Measurements from ENCODE around the gene MARVELD1. TPM values are rescaled to one million over a fixed set of nuclear protein-coding genes. Genes with fewer than 3 reads are reported as not detected.

The MARVELD1 gene
- polyA plus RNA-seq, 3 donors: 36.8 to 52.5 (median 47.4) TPM

DNA sequence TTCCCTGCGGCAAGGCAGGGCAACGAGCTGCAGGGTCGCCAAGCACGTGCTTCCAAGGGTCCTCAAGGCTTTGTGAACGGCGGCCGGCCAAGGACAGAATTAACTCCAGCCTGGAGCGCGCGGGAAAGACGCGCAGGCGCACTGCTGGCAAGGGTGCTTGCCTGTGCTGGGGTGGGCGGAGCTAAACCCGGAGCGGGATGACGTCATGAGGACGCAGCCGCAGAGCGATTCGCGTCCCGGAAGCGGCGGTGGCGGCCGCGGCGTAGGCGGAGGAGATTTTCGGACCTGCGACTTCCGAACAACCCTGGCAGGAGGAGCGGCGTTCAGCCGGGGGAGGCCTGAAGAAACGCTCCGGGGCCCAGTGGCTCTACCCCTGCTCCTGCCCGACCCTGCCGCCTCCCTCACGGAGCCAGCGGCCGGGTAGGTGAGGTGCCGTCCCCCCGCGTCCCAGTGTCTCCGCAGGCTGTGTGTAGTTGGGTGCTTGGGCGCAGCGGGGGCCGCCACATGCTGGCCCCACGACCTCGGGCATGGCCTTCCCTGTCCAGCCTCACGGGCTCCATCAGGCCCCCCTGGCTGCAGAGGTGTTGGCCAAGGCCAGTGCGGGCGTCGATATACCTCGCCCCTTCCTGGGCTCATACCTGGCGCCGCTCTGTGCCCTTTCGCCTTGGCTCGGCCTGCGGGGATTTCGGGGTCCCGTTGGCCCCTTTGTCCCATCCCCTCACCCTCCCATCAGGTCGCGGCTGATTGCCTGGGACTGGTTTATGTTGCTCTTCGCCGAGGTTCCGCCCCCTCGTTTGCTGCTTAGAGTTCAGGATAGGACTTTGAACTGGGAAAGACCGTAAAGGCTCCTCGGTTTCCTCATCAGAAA is 23.6 kb downstream of the MARVELD1 start, which contains the start of gene ZFYVE27:
TSS of gene ZFYVE27 (plus strand) at position 227 of the 868 bp plus-strand sequence. CDS start 1,350 bp downstream, outside the sequence.
- DNase-seq (ENCODE audit: extremely low read depth in 1 of 11, low read depth in 9 of 11, low spot score in 4 of 11): peak; percentile 84 to 97 (median 94)

DNA sequence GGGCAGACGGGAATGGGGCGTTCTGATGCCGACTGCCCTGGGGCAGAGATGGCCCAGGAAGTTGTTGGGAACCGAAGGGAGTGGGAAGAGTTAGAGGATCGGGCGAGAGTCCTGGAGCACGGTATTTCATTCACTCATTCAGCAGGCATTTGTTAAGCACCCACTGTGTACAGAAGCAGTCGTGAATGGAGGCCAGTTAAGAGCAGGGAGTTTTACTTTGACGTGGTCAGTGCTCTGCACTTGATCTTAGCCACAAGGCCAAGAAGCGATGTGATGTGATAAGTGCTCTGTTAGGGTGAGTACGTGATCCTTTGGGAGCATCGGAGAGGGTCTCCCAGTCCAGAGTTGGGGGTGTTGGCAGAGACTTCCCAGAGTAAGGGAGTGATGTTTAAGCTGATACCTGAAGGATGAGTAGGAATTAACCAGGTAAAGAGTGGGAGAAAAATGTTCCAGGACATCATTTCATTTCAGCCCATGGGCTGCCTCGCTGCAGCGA is 24.3 kb downstream of the MARVELD1 start:
- no peak for DNase-seq (ENCODE audit: extremely low read depth in 1 of 11, low read depth in 9 of 11, low spot score in 4 of 11)

DNA sequence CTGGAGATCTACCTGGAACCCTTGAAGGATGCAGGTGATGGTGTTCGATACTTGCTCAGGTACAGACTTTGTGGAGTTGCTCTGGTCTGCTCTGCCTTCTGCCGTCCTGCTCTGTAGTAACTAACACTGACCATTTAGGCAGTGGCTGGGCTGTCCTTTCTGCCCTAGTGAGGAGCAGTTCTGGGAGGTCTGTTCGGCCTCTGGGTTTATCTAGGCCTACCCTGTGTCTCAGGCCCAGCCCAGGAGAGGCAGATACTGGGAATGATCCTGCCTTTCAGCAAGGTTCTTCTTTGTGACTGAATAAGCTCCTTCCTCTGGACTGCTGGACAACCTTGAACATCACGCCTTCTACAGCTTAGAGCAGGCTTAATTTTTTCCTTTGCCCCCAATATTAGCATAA is 25.1 kb downstream of the MARVELD1 start:
- no peak for DNase-seq (ENCODE audit: extremely low read depth in 1 of 11, low read depth in 9 of 11, low spot score in 4 of 11)

DNA sequence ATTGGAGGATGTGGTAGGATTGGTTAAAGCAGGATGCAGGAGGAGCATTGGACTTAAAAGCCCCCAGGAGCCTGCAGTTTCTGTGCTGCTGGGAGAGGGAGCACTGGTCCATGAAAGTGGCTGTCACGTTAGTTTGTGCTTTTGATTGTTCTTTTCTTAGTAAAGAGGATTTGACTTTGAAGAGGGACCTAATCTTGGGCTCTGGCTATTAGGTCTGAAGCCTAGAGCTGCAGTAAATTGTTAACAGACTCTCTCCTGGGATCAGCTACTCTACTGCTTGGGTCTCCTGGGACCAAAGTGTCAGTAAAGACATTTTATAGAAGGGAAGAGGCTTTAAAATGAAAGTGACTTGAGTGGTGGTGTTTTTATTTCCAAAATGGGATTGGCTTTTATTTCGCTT is 27.1 kb downstream of the MARVELD1 start:
- no peak for DNase-seq (ENCODE audit: extremely low read depth in 1 of 11, low read depth in 9 of 11, low spot score in 4 of 11)

DNA sequence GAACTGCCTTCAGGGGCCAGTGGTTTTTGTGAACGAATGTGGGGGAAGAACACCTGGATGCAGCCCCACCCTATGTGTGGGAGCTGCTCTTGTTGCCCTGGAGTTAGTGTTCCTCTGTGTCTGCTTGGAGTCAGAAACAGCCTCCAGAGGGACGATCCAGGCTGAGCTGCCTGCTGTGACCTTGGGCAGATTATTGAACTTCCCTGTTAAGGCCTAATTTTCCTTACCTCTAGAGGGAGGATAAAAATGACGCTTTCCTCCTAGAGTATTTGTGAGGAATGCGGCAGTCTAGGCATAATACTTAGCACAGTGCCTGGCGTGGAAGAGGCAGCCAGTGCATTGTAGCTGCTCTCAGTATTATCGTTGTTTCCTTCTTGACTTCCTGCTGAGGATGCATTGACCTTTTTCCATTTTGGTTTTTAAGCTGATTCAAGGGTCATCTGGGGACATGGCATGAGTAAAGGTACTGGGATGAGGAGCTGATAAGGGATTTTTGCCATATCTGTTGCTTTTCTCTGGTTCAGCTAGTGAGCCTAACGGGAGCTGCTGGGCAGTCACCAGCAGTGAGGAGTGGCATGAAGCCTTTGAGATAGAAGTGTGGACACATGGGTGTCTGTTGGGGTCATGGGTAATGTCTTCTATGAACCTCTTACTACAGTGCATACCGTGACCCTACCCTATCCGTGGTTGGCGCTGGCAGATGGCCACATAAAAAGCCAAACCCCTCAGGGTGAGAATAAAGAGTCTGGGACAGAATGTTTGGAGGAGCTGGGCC is 29.8 kb downstream of the MARVELD1 start:
- DNase-seq (ENCODE audit: extremely low read depth in 1 of 11, low read depth in 9 of 11, low spot score in 4 of 11): no peak

DNA sequence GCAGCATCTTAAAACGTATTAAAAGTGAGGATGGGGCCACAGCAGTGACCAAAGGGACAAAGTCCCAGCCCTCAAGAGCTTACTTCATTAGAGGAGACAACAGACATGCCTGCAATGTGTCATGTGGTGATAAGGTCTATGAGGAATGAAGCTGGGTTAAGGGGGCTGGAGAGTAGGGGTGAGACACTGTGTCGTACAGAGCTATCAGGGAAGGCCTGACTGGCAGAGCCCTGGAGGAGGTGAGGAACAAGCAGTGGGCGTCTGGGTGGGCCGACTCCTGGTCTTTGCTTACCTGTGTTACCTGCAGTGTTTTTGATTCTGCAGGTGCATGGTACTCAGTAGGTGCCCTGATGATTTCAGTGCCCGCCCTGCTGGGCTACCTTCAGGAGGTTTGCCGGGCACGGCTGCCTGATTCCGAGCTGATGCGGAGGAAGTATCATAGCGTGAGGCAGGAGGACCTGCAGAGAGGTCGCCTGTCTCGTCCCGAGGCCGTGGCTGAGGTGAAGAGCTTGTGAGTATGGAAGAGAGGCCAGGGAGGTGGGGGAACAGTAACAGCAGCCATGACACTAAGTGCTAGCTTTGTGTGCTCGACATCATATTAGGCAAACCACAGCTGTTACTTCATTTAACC is 31.0 kb downstream of the MARVELD1 start:
- no peak for DNase-seq (ENCODE audit: extremely low read depth in 1 of 11, low read depth in 9 of 11, low spot score in 4 of 11)

DNA sequence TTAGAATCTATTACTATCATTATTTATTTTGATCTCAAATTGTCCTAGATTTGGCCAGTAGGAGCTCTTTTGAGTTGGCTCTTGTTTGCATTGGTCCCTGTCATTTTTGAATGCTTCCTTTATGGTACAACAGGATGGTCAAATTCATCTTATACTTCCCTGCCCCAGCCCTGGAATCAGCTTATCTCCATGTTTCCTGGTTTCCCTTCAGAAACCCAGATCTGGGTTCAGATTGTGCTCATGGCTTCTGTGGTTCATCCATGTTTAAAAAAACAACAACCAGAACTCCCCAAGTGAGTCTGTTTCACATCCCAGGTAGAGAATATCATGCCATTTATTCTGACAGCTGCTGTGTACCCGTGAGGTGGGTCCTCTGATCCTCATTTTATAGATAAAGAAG is 34.0 kb downstream of the MARVELD1 start:
- no peak for DNase-seq (ENCODE audit: extremely low read depth in 1 of 11, low read depth in 9 of 11, low spot score in 4 of 11)

DNA sequence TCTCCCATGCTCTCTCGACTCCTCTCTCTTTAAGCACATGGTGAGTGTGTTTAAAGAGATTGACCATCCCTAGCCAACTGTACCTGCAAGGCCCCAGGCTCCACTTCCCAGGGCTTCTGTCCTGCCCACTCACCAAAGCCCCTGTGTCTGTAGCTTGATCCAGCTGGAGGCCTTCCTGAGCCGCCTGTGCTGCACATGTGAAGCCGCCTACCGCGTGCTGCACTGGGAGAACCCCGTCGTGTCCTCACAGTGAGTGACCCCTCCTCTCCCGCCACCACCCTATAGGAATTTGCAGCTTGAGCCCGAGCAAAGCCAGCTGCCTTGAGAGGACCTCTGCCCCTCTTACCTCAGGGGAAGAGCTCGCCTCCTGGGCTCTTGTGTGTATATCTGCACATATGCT is 34.6 kb downstream of the MARVELD1 start:
- DNase-seq (ENCODE audit: extremely low read depth in 1 of 11, low read depth in 9 of 11, low spot score in 4 of 11): no peak

DNA sequence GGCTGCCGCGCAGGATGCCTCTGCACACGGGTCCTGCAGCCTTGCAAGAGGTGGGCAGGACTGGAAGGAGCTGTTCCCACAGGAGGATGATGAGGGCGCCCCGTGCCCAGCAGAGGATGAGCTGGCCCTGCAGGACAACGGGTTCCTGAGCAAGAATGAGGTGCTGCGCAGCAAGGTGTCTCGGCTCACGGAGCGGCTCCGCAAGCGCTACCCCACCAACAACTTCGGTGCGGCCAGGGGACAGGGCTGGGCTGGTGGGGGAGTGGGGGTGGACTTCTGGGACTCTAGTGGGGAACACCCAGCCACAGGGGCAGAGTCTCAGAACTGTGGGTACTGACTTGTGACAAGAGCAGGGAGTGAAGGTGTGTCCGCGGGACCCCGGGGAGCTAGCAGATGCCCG is 39.4 kb downstream of the MARVELD1 start:
- no peak for DNase-seq (ENCODE audit: extremely low read depth in 1 of 11, low read depth in 9 of 11, low spot score in 4 of 11)

DNA sequence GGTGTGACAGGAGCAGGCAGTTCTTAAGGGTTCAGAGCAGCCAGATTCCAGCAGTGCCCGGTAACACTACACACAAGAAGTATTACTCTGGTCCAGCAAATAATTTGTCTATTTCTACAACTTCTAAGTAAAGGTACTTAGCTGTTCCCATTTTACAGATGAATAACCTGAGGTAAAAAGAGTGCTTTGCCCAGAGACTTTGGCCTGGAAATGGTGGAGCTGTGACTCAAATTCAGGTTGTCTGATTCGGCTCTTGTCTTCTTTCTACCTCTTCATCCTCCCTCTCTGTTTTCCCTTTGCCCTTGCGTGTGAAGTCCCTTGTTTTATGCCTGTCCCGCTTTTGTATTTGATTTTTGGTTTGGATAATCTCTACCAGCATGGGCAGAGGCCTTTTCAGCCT is 41.2 kb downstream of the MARVELD1 start:
- no peak for DNase-seq (ENCODE audit: extremely low read depth in 1 of 11, low read depth in 9 of 11, low spot score in 4 of 11)

DNA sequence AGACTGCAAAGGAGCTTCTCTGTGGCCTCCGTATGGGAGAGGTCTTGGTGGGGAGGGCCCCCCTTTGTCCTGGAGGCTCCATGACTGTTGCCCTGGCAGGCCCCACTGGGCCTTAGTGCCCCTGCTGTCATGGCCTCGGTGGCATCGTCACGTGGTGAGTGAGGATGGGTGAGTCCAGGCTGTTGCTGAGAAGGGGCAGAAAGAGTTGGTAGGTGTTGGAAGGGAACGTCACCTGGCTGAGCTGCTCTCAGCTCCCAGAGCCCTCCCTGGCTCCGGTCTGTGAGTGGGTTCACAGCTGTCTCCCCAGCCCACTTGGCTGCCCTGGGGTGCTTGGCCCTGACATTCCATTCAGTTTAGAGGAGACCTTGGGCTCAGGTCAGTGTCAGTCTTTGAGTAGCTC is 42.2 kb downstream of the MARVELD1 start:
- no peak for DNase-seq (ENCODE audit: extremely low read depth in 1 of 11, low read depth in 9 of 11, low spot score in 4 of 11)

DNA sequence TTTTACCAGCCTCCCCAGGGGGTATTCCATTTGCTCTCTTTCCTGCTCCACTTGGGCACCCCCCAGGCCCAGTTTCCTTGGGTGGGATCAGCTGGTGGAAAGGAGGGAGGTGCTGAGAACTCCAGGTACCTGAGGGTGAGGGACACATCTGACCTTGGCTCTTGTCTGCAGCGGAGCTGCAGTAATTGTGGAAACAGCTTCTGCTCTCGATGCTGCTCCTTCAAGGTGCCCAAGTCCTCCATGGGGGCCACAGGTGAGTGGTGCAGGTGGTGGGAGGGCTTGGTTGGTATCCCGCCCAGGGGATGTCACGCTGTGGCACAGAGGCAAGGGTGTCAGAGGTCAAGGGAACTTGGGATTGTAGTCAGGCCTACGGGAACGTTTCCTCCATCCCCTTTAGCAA is 43.9 kb downstream of the MARVELD1 start:
- no peak for DNase-seq (ENCODE audit: extremely low read depth in 1 of 11, low read depth in 9 of 11, low spot score in 4 of 11)

DNA sequence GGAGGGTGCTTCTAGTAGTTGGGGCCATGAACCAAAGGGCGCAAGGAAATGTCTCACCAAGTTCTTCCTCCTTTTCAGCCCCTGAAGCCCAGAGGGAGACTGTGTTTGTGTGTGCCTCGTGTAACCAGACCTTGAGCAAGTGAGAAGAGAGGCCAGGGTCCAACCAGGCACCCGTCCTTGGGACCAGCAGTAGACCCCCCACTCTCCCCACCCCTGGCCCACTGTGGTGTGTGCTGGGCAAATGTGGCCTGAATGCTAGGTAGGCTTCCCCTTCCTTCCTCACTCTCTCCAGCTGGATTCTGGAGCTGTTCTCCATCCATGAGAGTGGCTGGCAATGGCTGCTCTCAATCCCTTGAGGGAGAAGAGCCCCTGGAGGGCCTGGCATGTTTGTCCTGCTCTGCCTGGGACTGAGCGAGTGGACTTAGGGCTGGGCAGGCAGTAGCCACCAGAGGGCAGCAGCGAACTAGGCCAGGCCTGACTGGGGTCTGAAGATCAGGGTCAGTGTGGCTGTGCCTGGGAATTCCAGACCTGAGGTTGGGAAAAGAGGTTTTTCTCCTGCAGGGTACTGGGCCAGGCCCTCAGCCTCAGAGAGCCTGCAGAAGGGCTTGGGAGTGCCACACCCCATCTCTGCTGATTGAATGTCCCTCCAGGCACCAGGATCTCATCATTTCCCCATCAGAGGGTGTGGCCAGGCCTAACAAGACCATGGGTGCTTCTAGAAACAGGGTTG is 45.8 kb downstream of the MARVELD1 start:
- peak in 5 of 11 donors; percentile 35 to 66 (median 52) for DNase-seq (ENCODE audit: extremely low read depth in 1 of 11, low read depth in 9 of 11, low spot score in 4 of 11)

DNA sequence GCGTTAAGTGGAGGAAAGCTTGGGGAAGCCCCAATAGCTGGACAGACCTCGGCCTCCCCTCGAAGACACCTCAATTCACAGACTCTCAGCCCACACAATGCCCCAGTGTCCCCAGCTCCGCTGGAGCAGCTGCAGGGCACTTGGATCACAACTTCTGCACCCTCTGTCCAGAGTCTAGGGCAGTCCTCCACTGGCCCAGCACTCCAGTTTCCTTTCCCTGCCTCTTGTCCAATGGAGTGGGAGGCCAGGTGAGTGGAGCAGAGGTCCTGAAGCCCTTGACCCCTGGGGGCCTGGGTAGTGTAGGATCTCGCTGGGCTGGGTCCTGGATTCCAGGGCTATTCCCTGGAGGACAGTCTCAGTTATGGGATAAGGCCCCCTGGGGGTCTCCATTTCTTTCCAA is 46.4 kb downstream of the MARVELD1 start:
- DNase-seq (ENCODE audit: extremely low read depth in 1 of 11, low read depth in 9 of 11, low spot score in 4 of 11): no peak

DNA sequence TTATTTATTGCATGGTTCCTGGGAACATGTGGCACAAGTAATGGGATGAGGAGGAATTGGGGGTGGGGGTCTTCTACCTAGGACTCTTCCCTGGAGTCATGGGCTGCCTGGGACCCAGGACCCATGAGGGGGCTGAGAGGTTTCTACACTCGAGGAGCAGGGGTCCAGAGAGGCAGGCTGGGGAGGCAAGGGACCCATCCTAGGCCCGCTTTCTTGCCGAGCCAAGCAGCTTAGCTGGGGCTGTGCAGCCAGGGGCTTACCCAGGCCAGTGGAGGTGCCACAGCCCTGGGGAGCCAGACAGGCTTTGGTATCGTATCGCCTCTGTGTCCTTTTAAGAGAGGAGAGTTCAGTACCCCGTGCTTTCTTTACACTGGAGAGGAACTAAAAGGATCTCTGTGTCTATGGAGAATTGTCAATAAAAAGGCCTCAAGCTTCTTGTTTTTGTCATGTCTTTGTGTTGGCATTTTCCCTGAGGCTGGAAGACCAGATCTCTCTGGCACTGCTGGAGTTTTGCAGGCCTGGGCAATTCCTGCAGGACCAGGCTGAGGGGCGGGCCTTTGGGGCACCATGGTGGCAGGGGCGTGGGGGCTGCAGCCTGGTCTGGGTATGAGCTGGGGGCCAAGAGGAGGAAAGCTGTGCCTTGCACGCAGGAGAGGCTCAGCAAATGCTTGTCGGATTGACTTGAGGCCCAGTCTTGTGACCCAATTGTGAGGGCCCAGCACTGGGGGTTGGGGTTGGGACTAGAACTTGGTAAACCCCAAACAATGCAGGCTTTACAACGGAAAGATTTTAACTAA is 47.1 kb downstream of the MARVELD1 start:
- DNase-seq (ENCODE audit: extremely low read depth in 1 of 11, low read depth in 9 of 11, low spot score in 4 of 11): no peak

DNA sequence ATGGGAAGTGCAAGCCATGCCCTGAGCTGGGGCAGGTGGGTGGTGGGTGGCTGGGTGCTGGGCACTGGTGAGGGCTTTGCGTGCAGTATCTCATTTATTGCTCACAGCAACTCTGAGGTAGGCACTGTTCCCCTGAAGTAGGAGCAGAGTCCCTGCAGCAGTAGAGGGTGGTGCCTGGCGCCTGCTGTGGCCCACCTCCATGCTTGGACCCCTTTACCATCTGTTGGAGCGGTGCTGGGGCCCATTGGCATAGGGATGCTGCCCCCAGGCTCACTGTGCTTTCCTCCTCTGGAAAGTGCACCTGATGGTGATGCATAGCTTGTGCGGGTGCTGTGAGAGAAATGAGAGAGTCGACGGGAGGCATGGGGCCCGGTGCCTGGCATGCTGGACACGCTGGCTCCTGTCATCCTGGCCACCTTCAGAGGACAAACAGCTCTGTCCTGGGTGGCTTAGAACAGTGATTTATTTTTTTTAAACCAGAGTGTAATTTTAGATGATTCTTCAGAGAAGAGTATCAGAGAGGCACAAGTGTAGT is 47.9 kb downstream of the MARVELD1 start:
- no peak for DNase-seq (ENCODE audit: extremely low read depth in 1 of 11, low read depth in 9 of 11, low spot score in 4 of 11)

DNA sequence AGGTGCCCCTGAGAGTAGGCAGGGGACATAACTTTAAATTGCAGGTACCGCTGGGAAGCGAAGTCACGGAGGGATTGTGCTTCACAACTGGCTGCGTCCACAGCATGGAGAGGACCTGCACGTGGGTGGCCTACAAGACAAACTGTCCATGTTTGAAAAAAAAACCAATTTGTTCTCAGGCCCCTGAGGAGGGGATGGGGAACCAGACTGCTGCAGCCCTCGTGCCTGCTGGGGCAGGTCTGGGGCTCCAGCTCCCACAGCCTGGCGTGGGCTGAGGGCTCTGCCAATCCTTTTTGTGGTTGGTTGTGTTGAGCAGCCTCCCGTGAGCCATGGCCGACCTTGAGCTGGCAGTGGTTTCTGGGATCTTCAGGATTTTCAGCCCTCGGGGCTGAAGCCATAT is 48.5 kb downstream of the MARVELD1 start:
- DNase-seq (ENCODE audit: extremely low read depth in 1 of 11, low read depth in 9 of 11, low spot score in 4 of 11): no peak

DNA sequence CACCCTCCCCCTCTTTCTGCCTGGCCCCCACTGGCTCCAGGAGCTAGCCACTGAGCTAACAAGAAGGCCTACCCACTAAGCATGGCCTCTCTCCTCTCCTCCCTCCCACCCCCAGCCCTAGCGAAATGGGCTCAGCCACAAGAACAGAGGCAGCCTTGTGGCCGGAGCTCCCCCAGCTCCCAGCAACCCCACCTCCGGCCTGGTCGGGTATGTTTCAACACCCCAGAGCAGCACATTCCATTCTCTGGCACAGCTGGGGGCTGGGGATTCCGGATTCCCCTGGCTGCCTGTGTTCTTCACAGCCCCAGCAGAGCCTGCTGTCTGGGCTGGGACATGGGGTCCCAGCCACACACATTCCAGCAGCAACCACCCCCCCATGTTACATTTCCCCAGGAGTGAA is 49.3 kb downstream of the MARVELD1 start:
- no peak for DNase-seq (ENCODE audit: extremely low read depth in 1 of 11, low read depth in 9 of 11, low spot score in 4 of 11)

All from renal cortex interstitium (tissue), 11 donors.